GM19023 (cell line): ENCODE measurements around the gene TGFBI.
A peak's percentile ranks its signal among the peaks of the same experiment; 100 is the strongest.

Experiments used
- ATAC-seq: cut with Tn5 transposase; IDR thresholded peaks from one replicate; pipeline ENCODE4 v1.9.1; 2021; ENCODE audit warnings: mild to moderate bottlenecking, moderate library complexity; ENCODE audit not compliant: unreplicated experiment

TGFBI gene

DNA sequence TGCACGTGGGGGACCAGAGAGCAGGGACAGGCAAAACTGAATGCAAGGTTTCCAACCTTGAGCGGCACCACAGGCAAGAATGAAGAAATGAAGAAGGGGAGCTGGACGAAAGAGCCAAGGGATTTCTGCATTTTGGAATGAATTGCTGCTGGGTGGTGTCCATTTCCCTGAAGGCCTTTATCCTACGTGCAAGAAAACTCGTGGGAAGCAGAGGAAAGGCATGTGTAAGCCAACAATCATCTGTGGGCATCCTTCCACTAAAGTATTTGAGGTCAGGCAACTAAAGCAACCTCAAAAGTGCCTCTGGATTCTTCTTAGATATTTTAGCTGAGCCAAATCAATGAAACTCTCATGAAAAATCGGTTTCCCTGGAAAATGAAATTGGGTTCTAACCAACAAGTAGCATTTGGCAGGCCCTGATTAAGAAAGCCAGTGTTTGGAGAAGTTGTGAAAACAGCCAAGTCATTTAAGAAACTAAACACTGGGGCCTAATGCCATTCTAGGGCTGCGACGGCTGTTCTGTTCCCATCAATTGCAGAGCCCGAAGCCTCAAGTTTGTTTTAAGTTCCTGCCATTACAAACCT, 4.7 kb upstream of the TGFBI start:
- no peak for ATAC-seq

DNA sequence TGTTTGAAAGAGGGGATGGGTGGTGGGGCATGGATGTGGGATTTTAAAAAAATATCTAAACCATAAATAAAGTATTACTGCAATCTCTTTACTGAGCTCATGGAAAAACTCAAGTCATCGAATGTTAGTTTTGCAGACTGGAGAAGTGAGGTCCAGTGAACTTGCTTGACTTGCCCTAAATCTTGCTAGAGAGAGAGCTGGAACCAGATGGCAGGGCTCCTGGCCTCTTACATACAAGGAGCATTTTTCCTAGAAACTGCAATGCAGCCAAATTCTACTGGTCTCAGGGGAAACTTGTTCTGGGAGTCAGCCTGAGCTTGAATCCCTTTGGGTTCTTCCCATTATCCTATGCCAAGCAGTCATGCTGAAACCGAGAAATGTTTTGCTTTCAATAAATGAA, 2.9 kb upstream of the TGFBI start:
- ATAC-seq: no peak

- no peak for ATAC-seq
These were observed 2.2 kb upstream of the TGFBI start for GRCh38 chr5:136026636-136027035.

GRCh38 chr5:136027311-136027710, 1.5 kb upstream of the TGFBI start:
- no peak for ATAC-seq

- ATAC-seq: no peak
These were observed 698 bp upstream of the TGFBI start for GRCh38 chr5:136028090-136028489.

DNA sequence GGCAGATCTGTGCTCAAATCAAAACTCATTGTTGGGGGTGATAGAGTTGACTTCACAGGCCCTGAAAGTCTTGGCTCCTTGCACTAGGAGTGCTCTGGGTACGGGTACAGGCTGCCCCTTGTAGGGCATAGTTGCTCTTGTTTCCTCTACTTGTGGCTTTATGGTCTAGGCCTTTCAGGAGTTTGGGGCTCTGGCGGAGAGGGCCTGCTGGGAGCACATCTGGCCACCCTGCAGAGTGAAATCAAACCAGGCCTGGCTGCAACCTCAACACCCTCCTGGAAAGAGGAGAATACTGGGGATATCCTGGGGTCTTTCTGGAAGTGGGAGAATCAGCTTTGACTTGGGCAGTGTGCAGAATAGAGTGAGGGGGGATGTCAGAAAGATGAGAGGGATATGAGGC, 1.5 kb downstream of the TGFBI start:
- ATAC-seq: no peak

DNA sequence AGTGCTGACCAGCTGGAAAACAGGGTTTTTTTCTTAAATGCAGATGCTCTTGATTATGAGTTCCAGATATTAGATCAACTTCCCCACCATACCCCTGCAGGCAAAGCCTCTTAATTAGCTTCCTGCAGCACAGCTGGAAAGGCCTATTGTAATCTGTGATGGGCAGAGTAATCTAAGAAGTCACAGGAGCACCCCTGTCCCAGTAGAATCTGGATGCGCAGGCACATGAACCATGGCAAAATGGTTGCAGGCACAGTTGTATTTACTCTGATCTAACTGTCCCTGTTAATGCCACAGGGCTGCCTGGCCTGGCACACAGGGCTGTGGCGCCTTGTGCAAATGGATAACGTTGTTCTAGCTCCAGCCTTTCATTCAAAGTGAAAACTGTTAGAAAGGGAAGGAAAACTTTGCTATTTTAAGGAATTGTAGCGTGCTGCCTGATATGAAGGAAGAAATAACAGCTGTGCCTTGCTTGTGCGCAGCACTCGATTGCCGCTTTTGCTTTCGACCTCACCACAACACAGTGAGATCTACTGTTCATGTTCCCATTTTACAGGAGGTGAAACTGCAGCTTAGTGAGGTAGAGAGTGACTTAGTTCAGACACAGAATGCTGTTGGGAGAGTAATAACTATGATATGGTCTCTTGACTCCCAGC, 2.3 kb downstream of the TGFBI start:
- ATAC-seq: peak; percentile 71

DNA sequence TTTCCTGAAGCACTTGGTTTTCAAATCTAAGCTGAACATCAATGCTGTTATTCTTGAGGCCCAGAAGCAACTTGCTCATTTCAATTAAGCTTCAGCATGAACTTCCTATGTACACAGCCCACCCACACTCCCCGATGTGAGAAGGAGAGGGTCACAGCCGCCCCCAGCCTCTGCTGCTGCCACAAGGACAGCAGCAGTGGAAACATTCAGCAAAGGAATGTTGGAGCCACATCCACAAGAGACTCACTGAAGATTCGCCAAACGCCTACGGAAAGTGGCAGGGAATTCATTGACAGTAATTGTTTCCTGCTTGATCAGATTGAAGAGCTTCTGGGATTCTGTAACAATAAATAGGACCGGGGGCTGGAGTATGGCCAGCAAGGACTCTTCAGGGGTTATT, 2.9 kb downstream of the TGFBI start:
- no peak for ATAC-seq

DNA sequence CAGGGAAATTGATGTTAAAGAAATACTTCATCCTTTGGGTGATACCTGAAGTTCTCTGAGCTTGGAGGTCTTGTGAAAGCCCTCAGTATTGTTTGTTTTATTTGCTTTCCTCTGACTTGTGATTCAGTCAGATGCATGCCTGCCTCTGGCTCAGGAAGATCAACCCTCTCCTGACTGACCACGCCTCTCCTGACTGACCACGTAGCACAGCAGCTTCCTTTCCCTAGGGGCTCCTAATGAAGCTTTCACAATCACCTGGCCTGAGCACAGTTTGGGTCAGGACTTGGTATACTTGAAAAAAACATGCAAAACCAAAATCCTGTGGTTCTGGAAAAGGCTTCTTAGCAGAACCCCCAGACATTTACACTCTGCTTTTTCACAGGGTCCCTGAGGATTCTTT, 3.8 kb downstream of the TGFBI start:
- ATAC-seq: no peak

DNA sequence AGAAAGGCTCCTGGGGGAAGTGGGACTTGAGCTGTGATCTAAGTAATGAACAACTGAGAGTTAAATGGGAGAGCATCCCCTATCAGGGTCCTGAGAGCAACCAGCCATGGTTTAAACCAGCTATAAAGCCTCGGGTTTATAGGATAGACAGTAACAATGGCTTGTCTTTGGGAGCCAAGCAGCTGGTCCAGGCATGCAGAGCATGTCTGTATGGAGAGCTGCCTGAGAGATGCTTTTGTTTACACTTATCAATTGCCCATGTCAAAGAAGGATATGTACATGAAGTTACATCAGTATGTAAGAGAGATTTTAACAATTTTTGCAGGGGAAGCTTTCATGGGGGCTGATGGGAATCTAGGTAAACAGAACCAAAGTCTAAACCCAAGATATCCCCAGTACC, 4.4 kb downstream of the TGFBI start:
- no peak for ATAC-seq

DNA sequence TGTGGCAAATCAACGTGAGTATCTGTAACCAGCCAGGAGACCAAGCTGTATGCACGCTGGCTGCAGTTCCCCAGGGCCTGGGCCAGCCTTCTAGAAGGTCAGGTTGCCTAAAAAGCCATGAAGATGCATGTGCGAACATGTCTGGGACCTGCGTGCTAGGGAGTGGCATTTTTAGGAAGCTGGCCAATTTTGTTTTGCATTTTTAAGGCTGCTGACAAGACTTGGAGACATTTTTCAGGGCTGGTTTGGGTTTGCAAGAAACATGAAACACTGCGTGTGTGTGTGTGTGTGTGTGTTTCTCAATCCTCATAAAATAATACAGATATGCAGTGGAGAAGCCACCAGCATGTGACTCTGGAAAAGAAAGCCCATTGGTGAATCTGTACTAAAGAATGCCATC, 5.1 kb downstream of the TGFBI start:
- ATAC-seq: no peak

GRCh38 chr5:136034492-136034891, 5.7 kb downstream of the TGFBI start:
- ATAC-seq: no peak

GRCh38 chr5:136034984-136035383, 6.2 kb downstream of the TGFBI start:
- no peak for ATAC-seq

DNA sequence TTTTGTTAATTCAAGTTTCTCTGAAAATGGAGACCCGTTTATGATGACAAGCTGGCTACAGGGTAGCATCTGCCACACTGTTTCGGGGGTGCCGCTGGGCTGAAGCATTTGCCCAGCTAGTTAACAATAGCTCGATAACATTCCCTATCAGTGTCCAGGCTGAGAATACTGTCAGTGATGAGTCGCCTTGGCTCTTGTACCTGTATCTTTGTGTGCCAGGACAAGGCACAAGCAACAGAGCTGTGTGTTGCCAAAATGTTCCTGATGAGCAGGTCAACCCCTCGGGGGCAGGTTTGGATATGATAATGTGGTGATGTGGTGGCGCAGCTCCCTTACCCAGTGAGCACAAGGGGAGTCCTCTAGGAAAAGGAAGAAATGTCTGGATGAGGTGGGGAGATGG, 7.0 kb downstream of the TGFBI start:
- no peak for ATAC-seq

GRCh38 chr5:136036293-136036911, 7.6 kb downstream of the TGFBI start:
- ATAC-seq: no peak

- peak; percentile 54 for ATAC-seq
These were observed 8.4 kb downstream of the TGFBI start for GRCh38 chr5:136037001-136037705.

DNA sequence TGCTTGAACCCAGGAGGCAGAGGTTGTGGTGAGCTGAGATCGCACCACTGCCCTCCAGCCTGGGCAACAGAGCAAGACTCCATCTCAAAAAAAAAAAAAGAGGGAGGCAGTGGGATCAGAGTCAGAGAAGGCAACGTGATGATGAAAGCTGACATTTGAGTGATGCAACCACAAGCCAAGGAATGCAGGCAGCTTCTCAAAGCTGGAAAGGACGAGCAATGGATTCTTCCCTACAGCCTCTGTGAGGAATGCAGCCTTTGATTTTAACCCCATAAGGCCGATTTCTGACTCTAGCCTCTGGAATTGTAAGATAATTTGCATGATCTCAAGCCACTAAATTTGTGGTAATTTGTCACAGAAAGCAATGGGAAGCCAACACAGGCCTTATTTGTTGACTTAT, 9.8 kb downstream of the TGFBI start:
- ATAC-seq: no peak

DNA sequence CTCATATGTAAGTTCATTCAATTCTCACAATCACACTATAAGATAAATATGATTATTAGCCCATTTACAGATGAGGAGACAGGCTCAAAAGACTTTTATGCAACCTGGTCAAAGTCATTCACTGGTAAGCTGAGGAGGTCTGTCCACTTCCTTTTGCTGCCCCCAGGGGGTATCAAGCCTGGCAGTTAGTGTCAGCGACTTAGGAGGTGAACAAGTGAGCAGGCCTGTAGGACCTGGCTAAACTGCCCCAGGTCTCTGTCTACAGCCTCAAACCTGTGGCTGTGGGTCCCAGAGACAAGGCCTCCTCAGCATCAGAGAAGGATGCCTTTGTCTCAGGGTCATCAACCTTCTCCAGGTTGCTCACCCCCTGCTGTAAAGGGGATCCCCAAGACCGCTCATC, 10.4 kb downstream of the TGFBI start:
- ATAC-seq: no peak

GRCh38 chr5:136040746-136041415, 12.1 kb downstream of the TGFBI start:
- ATAC-seq: no peak

- no peak for ATAC-seq
These were observed 13.4 kb downstream of the TGFBI start for GRCh38 chr5:136042156-136042555.

- ATAC-seq: no peak
These were observed 13.9 kb downstream of the TGFBI start for GRCh38 chr5:136042665-136043121.
